NOMO-1 (cell line): ENCODE data around the gene CARS1.

Source experiments
- DNase-seq, 2 experiments: peaks; one replicate each; lab custom pipeline; 2025; ENCODE audit not compliant: unreplicated experiment in 2 of 2; lab: John Stamatoyannopoulos, UW

CARS1 gene

DNA sequence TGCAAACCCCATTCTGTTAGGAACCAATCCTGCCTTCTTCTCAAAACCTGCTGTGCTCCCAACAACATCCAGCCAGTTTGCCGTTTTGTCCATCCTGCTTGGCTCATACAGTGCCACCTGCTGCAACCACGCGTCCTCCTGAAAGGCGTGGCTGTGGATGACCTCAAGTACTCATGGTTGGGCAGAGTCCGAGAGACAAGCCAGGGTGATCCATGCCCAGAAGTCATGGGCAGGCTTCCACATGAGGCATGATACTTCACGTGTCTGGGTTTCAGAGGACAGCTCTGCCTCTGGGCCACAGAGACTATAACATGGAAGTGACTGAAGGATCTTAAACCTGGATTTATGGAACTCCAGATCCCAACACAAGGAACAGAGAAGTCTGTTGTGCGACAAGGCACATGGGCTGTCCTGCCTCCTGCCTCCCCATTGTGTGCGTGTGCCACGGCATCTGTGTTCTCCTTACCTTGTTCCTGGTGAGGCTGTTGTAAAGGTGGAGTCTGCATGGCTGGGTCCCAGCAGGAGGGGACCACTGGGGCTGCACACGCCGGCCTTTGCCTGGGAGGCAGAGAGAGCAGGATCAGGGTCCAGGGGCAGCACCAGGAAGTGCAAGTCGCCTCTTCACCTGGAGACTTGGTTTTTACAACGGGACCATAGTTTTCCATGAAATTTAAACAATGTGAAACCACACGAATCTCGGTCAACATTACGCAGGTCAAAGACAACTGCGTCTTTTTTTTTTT lies 15.4 kb downstream of the CARS1 start:
- DNase-seq: no peak

- DNase-seq: no peak
Measured at GRCh38 chr11:3040881-3041280, 16.3 kb downstream of the CARS1 start.

DNA sequence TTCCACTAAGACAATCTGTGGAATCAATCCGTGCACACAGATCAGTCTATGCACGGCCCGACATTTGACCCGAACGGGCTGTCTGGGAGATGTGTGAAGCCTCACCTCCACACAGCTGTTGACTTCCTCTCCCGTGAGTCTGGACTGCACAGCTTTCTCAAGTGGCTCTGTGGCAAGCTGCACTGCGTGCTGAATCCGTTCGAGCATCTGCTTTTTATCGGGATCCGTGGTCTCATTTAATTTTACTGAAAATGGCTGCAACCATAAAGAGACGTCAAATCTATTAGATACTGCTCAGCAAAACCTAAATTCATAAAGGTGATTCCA lies 19.3 kb downstream of the CARS1 start:
- DNase-seq: no peak

GRCh38 chr11:3037040-3037944 lies 19.9 kb downstream of the CARS1 start:
- DNase-seq: peak; percentile 54 to 65

- peak; percentile 52 to 83 for DNase-seq
Measured at GRCh38 chr11:3036419-3036818, 20.8 kb downstream of the CARS1 start.

- DNase-seq: no peak
Measured at GRCh38 chr11:3035333-3035732, 21.9 kb downstream of the CARS1 start.

DNA sequence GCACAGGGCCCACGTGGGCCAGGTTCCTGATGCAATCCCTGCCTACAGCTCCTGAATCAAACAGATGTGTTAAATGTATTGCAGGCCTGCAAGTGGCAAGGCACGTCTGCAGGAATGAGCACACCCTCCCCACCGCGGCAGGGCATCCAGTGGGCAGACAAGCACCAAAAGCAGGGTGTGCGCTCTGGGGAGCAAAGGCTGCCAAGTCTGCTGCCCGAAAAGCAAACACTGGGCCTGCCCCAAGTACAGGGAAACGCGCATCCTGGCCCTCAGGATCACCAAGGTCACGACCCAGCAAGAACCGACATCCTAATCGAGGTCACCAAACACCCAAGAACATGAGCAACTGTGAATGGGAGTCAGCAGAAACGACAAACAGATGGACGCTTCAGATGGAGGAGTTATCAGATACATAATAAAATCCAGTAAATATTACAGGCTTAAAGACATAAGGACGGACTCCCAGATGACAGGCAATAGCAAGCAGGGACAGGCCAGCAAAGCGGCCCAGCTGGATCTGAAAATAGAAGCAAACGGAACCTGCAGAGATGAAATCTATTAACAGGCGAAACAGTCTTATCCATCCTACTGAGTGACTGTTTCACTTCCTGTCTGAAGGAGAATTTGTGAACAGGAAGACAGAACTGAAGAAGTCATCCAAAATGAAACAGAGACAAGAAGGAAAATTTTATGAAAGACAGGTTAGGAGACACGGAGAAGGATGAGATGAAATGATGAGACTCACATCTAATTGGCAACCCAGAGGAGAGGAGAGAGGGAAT lies 26.7 kb downstream of the CARS1 start:
- peak; percentile 17 to 74 for DNase-seq

DNA sequence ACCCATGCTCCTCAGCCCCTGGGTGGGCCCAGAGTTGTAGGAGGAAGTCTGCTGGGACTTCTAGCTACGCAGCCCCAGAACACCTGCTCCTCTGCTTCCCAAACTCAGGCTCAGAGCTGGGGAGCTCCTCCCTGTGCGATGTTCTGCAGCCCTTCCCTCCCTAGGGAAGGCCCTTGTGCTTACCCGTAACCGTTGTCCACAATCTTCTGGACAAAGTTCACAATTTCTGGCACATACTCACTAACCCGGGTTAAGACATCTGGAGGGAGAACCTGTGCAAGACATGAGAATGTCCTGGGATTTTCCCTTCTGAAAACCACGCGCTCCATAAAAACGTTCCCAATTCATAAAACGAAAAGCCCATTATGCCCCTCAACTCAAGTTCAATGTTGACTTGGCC lies 28.4 kb downstream of the CARS1 start:
- no peak for DNase-seq

- no peak for DNase-seq
Measured at GRCh38 chr11:3026803-3027202, 30.4 kb downstream of the CARS1 start.

- no peak for DNase-seq
Measured at GRCh38 chr11:3022982-3023381, 34.2 kb downstream of the CARS1 start.

- peak; percentile 71 to 98 for DNase-seq
Measured at GRCh38 chr11:3022300-3022967, 34.8 kb downstream of the CARS1 start.

DNA sequence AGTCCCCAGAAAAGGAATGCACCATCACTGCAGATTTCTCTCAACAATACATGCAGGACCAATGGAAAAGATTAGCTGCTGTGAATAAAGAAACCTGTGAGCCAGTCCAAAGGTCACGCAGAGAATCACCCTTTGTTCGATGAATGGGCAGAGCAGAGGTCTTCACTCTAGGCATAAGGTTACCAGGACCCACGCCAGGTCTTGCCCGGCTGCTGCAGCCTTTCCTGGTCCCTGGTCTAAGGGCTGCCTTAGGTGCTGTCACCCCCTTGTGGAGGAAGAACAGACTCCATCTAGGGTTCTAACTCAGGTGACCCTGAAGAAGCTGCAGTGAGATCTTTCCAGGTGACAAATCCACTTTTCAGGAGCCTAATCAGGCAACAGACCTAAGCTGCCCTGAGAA lies 36.1 kb downstream of the CARS1 start:
- peak in 1 of 2 experiments; percentile 27 for DNase-seq

DNA sequence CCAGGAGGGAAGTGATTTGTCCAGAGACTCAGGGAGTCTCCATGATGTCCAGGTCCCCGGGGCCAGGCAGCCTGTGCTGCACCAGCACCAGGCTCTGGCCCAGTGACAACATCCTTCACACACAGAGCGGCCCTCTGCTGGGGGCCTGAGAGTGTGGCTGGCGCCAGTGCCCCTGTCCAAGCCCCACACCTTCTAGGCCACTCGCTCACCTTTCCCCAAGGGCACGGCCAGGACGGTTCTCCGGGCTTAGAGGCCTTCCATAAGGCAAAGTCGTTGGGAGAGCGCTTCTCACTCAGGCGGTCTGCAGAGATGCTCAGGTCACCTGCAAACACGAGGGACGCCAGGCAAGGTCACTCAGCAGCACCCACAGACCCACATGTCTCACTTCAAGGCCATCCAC lies 37.2 kb downstream of the CARS1 start:
- no peak for DNase-seq

- no peak for DNase-seq
Measured at GRCh38 chr11:3018596-3018995, 38.6 kb downstream of the CARS1 start.

DNA sequence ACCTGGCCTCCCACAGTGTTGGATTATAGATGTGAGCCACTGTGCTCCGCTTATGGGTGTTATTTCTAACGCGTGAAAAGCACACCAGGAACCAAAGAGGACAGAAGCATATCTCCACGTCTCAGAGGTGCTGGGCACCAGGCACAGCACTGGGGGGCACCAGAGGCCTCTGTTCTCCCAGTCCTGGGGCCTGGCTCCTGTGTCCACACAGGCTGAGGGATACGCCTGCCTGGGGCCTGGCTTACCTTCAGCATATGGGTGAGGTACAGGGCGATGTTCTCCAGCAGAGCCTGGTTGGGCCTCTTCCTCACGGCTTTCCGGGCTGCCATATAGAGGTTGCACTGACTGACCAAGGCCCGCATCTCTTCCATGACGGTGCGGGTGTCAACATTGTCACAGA lies 40.4 kb downstream of the CARS1 start:
- no peak for DNase-seq

GRCh38 chr11:3015796-3016195 lies 41.4 kb downstream of the CARS1 start:
- peak in 1 of 2 experiments; percentile 21 for DNase-seq

DNA sequence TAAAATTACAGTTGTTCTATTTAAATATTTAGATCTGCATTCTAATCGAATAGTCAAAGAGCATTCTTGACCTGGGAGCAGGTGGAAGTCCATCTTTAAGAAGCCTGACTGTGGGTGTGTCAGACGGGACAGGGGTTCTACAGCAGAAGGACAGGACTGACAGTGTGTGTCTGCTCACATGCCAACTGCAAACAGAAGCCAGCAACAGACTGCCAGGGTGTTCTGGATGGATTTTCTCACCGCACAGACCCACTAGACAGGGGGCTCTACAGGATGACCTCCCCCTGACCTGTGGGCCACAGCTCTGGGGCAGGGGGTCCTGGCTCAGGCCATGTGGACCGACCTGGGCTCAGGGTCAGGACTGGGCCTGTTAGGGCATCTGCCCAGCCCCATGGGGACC lies 42.3 kb downstream of the CARS1 start:
- DNase-seq: no peak

GRCh38 chr11:3014057-3014938 lies 42.9 kb downstream of the CARS1 start:
- DNase-seq: no peak

DNA sequence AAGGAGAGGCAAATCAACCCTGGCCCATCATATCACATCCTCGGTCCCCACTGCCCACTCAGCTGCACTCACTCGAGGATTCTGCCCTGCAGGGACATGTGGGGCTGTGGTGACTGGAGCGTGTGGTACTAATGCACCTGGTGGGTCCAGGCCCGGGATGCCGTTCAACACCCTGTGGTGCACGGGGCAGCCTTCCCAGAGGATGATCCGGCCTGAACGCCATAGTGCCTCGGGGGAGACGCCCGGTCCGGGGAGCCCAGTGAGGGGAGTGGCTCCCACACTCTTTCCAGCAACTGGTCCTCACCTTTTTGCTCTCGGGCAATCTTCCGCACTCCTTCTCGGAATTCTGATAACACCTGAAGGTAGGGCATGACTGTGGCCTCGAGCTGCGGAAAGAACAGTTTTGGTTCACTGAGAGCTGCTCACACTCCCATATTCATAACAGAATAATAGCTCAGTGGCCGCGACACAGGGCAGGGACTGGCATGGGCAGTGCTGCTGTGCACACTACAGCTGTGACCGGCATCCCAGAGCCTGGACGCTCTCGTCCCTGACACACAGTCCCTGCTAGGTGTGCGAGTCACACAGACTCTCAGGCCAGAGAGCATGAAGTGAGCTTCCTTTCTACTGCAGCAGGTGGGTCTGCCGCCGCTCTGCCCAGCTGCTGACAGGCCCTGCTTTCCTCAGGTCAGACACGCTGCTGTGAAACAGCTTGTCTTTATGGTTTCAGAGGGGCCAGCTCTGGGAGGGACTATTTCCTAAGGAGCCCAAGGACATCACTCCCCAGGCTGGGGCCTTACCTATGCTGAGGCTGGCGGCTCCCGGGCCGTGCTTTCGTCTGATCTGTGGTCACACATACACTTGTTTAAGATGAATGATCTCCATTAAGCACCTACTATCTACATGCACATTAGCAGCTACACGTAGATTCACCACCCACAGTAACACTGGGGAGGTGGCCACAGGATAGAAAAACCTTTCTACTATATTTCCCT lies 45.0 kb downstream of the CARS1 start:
- DNase-seq: no peak
